Suppressor macrophage treated with lipopolysaccharide for 4 hours (primary cell): ENCODE measurements around the gene CYP2B6.
"Not testable (repeated sequence)": the region's sequence is repeated elsewhere in the genome, so short reads cannot be mapped to it uniquely, and the experiment has no call there.

Experiments used
- DNase-seq: peaks from one replicate; pipeline ENCODE4 v3.0.0-alpha.2; 2020

CYP2B6 gene

DNA sequence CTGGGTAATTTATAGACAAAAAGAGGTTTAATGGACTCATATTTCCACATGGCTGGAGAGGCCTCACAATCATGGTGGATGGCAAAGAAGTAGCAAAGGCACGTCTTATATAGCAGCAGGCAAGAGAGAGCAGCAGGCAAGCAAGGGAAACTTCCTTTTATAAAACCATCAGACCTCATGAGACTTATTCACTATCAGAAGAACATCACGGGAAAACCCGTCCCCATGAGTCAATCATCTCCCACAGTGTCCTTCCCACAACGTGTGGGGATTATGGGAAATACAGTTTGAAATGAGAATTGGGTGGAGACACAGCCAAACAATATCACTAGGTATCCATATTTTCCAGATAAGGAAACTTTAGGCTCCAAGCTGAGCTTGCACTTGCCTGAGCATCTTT is 9.5 kb upstream of the CYP2B6 start:
- peak; percentile 80 for DNase-seq

GRCh38 chr19:40982594-40983101 is 8.4 kb upstream of the CYP2B6 start:
- DNase-seq, result peak; percentile 64

- no peak for DNase-seq
Observed at GRCh38 chr19:40989453-40989852, 1.6 kb upstream of the CYP2B6 start.

DNA sequence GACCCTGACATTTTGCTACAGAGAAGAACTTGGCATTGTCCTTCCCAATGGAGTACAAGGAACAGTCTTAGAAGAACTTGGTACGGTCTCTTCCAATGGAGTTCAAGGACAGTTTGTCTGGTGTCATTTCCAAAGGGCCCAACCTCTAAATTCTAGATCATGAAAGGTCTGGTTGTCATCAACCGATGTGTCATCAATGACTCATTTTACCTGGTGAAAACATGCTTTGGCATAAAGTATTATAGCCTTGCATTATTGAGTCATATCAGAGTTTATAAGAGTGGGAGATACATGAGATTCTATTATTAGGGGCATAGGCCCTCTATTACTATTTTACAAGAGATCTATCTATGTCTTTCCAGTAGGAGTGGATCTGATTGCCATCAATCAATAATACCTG is 4.3 kb downstream of the CYP2B6 start:
- DNase-seq, result no peak

DNA sequence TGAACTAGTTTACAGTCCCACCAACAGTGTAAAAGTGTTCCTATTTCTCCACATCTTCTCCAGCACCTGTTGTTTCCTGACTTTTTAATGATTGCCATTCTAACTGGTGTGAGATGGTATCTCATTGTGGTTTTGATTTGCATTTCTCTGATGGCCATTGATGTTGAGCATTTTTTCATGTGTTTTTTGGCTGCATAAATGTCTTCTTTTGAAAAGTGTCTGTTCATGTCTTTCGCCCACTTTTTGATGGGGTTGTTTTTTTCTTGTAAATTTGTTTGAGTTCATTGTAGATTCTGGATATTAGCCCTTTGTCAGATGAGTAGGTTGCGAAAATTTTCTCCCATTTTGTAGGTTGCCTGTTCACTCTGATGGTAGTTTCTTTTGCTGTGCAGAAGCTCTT is 7.9 kb downstream of the CYP2B6 start:
- not testable (repeated sequence) for DNase-seq

- DNase-seq, result no peak
Observed at GRCh38 chr19:41000310-41000737, 9.2 kb downstream of the CYP2B6 start.

- no peak for DNase-seq
Observed at GRCh38 chr19:41001243-41001971, 10.3 kb downstream of the CYP2B6 start.

GRCh38 chr19:41003656-41004055 is 12.6 kb downstream of the CYP2B6 start:
- DNase-seq, result not testable (repeated sequence)

DNA sequence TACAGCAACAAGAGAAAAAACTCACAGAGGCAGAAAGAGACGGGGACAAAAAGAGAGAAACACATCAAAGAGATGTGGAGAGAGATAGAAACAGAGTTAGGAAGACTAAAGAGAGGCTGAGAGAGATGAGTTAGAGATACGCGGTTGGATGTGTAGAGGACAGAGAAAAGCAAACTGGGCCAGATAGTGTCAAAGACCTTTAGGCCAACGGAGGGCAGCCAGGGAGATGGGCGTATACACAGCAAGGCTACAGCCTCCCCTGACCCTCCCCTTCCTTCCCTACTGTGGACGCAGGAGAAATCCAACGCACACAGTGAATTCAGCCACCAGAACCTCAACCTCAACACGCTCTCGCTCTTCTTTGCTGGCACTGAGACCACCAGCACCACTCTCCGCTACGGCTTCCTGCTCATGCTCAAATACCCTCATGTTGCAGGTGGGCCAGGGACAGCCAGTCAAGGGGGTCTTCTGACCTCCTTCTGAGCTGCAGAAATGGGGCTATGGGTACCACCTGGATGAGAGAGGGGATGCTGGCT is 18.7 kb downstream of the CYP2B6 start:
- no peak for DNase-seq

DNA sequence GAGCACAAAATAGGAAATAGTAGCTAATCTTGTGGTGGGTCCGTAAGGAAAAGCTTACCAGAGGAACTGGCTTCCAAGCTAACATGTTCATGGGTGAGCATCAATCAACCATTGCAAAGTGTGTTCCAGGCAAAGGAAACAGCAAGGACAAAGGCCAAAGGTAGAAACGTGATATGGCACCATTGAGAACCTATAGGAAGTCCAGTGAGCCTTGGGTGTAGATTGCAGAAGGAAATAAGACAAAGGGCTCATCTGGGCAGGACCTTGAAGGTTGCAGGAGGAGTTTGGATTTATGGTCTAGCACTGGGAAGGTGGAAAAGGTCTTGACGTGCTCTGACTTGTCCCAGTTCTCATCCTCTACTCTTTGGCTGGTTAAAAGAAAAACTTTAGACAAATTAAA is 22.3 kb downstream of the CYP2B6 start:
- DNase-seq, result no peak

DNA sequence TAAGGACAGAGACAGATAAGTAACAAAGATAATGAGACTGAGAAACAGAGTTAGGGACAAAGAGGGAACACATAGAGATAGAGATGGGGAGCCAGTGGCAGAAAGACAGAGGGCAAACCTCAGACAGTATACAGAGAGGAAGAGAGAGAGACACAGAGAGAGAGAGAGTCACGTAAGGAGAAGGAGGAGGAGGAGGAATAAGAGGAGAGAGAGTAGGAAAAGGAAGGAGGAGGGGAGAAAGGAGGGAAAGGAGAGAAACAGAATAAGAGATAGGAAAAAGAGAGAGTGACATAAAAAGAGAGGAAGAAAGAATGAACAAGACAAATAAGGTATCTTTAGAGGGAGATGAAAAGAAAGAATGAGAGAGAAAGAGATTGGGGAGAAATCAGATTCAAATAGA is 23.6 kb downstream of the CYP2B6 start:
- no peak for DNase-seq

DNA sequence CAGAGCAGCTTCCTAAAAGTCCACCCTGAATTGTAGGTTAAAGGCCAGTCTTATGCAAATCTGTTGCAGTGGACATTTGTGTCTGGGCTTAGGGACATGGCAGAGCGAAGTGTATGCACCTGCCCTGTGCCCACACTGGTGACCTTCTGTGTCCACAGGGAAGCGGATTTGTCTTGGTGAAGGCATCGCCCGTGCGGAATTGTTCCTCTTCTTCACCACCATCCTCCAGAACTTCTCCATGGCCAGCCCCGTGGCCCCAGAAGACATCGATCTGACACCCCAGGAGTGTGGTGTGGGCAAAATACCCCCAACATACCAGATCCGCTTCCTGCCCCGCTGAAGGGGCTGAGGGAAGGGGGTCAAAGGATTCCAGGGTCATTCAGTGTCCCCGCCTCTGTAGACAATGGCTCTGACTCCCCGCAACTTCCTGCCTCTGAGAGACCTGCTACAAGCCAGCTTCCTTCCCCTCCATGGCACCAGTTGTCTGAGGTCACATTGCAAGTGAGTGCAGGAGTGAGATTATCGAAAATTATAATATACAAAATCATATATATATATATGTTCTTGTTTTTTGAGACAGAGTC is 25.5 kb downstream of the CYP2B6 start:
- no peak for DNase-seq

DNA sequence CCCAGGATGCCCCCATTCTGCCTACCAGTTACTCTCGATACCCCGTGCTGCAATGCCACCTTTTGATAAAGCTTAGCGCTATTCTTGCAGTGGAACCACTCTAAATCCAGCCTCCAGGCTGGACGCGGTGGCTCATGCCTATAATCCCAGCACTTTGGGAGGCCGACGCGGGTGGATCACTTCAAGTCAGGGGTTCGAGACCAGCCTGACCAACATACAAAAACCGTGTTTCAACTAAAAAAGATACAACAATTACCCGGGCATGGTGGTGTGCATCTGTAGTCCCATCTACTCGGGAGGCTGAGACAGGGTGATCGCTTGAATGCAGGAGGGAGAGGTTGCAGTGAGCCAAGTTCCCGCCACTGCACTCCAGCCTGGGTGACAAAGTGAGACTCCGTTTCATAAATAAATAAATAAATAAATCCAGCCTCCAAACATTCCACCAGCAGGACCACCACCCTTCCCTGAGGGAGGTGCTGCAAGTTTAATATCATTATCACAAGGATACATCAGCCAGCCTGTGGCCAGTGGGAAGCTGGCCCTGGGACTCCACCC is 27.7 kb downstream of the CYP2B6 start:
- no peak for DNase-seq

GRCh38 chr19:41019346-41019745 is 28.3 kb downstream of the CYP2B6 start:
- no peak for DNase-seq

GRCh38 chr19:41023193-41023592 is 32.1 kb downstream of the CYP2B6 start:
- no peak for DNase-seq

GRCh38 chr19:41025411-41025810 is 34.3 kb downstream of the CYP2B6 start:
- DNase-seq, result no peak

- no peak for DNase-seq
Observed at GRCh38 chr19:41025871-41026270, 34.8 kb downstream of the CYP2B6 start.

DNA sequence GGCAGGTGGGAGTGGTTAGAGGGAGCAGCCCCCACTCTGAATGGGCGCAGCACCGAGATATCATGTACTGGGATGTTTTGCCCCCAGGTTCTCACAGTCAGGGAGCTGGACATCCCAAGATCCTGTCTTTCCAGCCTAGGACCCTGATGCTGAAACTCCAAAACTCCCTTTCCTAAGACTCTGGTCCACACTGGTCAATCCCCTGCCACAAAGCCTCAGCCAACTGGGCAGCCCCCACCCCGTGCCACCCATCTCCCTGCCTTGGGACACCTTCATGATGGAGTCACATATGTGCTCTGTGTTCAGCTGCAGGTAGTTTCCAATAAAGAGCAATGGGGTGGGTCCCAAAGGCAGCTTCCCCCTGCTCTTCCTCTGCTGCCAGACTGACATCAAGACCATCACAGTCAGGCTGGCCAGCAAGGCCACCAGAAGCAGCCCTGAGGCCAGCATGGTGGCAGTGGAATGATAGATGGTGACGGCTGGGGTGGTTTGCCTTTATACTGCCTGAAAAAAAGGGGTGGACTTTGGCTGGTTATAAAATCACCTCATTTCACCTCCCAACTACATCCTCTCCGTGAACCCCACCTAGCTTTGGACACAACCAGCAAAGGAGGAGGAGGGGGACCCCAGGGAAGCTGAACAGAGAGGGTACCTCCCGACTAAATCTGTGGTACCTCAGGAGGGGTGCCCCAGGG is 36.3 kb downstream of the CYP2B6 start:
- no peak for DNase-seq

DNA sequence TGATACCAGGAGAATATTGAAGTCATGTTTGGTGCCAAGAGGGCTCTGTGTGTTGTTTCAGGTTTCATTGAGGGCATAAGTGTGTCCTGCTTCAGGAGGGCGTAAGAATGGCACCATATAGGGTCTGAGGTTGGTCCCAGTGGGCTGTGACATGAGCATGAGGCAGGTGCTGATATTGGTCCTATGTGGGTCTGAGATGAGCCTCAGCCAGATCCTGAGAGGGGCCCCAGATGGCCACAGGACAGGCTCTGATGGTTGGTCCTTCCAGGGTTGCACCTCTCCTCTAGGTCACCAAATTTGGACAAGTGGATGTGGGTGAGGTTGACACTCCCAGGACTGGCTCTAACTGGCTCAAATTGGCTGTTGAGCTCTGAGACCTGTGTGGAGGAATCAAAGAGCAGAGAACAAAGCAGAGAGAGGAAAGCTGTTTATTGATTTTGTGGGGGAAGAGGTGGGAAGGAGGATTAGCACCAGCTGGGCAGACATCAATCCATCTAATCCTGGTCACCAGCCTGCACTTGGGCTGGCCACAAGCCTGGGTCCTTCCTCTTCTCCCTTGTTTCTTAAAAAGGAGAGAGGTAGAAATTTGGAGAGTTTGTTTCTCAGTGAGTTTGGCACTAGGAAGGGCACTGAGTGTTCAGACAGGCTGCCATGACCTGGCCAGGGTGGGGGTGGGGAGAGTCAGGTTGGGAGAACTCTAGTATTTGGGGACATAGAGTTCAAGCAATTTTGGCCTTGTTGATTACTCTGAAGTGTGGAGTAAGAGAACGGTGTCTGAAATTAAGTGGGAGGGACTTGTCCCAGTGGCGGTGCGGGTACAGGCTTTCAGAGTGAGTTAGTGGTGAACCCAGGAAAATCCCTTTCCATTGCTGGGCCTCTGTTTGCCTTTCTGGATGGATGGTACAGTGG is 38.7 kb downstream of the CYP2B6 start:
- no peak for DNase-seq

DNA sequence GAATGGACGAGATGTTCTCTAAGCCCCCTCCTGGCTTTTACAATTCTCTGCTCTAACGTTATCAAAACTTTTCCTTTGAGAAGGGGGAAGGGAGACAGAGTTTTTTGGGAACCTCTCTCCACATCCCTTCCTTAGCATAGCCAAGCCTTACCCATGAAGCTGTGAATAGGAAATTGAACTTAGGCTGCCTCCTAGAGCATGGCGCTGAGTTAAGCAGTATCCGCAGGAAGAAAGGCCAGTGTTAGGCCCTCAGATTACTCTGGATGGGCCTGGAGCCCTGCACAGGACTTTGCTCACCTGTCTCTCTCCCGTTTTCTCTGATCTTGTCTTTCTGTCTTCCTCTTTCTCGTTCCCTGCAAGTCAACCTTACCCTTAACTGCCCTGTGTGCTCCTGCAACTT is 39.6 kb downstream of the CYP2B6 start:
- DNase-seq, result no peak

DNA sequence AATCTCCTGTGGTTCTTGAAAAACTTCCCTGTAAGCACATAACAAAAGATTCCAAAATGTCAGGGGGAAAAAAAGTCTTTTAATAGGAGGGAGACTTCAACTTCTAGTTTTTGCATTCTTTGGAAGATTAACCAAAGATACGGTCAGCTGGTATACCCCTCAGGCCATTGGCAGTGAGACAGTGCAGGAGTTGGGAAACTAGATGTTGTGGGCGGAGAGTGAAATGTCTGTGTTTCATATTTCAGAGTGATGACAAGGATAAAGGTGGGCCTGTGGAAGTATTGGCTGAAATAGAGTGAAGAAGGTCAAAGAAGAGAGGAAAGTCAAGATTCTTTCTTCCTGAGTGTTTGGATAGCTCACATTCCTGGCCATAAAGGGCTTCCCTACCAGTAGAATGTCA is 40.8 kb downstream of the CYP2B6 start:
- DNase-seq, result no peak

DNA sequence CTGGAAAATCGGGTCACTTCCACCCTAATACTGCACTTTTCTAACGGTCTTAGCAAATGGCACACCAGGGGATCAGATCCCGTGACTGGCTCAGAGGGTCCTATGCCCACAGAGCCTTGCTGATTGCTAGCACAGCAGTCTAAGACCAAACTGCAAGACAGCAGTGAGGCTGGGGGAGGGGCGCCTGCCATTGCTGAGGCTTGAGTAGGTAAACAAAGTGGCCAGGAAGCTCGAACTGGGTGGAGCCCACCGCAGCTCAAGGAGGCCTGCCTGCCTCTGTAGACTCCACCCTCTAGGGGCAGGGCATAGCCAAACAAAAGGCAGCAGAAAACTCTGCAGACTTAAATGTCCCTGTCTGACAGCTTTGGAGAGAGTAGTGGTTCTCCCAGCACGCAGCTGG is 42.2 kb downstream of the CYP2B6 start:
- not testable (repeated sequence) for DNase-seq
